ENCODE results near the gene SYNPR.
"Not testable (repeated sequence)": the region's sequence is repeated elsewhere in the genome, so short reads cannot be mapped to it uniquely, and the experiment has no call there.

SYNPR gene

DNA sequence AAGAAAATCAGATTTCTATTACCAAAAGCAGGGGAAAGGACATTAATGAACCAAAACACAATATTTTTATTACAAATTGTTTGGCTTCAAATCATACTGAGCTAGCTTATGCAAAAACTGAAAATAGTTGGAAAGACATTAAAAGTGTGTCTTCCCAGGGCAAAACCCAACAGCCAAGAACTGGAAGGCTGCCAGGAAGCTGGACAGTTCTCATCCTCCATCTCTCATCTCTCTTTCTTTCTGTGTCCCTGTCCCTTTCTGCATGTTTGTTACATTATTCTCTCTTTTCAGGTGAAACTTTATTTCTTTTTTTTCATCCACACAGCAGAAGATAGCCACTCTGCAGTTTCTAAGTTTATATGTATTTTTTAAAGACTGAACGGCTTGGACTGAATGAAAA is 333.3 kb downstream of the SYNPR start:
- DNase-seq: no peak

- no peak for DNase-seq
Measured at GRCh38 chr3:63613561-63613960, 335.5 kb downstream of the SYNPR start.

DNA sequence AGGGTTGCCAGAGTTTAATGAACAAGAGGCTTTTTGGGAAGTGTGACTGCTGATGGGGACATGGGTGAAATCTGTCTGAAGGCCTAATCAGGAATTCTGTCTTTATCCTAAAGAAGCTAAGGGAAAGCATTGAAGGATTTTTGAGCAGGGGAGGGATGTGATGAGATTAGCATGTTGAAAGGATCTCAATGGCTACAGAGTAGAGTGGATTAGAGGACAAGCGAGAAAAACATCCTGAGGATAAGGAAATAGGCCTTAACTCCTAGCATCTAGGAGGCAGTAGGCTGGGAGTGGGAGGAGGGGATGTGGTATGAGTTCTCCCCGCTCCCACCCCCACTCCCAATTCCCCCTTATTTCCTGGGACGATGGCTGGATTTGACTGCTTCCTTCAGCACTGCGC is 339.3 kb downstream of the SYNPR start:
- no peak for DNase-seq

DNA sequence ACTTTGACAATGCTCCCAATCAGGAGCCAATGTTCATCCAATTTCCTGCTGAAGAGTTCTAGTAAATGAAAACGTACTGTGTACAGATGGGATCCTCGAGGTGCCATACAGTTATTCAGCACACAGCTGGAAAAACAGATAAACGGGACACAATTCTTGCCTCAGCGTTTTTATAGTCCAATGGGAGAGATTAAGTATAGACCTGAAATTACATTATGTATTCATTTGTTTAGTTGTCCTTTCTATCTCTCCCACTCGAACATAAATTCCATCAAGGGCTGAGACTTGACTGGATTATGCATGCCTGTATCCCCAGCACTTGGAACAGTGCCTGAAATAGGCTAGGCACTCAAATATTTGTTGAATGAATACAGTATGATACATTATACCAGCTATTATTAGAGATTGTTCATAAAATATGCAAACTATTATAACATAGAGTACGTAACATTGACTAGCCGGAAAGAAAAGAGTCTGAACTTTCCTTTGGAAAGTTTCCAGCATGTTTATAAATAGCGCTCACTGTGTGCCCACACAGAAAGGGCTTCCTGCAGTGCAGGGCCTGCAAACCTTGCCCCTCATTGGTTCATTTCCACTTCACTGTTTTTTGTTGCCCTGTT is 346.9 kb downstream of the SYNPR start:
- no peak for DNase-seq

DNA sequence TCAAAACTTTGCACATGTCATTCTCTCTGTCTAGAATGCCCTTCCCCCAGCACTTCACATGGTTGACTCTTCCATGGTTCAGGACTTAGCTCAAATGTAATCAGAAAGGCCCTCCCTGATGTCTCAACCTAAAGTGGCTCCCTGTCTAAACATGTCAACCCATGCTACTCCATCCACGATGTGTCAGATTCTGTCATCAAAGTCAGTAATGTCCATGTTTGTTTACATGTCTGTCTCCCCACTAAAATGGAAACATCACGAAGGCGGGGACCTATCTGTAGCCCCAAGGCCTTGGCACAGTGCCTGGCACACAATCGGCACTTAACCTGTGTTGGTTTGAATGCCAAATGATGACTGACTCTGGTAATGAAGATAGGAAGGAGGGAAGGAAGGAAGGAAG is 353.6 kb downstream of the SYNPR start:
- DNase-seq: no peak

- DNase-seq: no peak
Measured at GRCh38 chr3:63635186-63635585, 357.1 kb downstream of the SYNPR start.

- no peak for DNase-seq
Measured at GRCh38 chr3:63639806-63640205, 361.7 kb downstream of the SYNPR start.

DNA sequence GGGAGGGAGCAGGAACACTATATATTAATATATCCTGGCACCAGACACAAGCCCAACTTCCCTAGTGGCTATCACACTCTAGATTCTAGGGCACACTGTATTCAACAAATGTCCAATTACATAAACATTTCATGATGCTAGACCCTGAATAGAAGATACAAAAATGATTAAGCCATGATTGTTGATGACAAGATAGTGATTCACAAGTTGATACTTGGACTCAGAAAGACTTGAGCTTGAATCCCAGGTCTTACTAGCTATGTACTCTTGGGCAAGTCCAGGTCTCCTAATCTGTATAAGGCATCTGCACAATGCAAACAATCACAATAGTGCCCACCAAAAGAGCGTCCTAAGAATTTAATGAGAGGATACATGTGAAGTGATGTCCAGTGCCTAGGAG is 364.4 kb downstream of the SYNPR start:
- DNase-seq: no peak

DNA sequence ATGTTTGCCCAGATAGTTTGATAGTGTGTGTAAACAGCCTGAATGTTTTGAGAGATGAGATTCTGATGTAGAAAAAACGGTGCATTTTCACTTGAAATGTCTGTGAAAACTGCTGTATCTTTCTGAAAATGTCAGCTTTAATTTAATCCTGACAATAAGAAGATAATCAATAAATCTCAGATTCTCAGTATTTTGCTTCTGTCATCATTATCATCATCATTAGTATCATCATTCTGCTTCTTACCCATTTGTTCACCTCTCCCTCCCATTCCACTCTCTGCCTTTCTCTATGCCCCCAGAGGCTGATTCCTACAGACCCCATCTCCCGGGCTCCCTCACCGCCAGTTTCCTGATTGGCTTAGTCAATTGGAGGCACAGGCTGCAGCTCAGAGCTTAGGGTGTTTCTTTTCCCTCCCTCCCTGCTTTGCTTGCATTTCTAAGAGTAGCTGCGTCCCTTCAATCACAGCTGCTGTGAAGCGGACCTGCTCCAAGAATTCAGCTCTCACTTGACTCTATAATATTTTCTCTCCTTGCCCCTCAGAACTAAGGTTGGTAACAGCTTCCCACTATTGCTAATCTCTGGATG is 366.2 kb downstream of the SYNPR start:
- DNase-seq: no peak

- DNase-seq: not testable (repeated sequence)
Measured at GRCh38 chr3:63644928-63645781, 367.0 kb downstream of the SYNPR start.

DNA sequence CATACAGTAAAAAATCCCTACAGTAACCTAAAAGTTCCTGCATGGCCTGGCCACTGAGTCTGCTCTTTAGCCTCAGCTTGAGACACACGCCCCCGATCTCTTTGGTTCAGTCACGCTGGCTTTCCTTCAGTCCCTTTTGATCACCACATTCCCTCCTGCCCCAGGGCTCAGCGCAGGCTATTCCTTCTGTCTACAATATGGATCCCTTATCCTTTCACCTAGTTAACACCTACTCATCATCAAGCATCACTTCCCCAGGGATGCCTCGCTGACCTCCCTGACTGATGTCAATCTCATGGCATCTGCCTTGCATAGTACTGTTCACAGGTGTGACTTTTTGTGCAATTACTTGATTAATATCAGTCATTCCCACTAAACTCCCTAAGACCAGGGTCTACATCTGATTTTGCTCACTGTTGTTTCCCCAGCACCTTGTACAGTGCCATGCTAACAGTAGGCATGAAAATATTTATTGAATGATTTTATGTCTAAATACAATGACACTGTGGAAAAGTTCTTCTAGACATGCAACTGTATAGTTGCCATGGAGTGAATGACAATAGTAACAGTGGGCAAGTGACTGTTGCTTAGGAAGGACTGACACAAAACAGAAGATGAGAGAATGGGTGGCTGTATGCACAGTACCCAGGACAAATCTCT is 374.1 kb downstream of the SYNPR start, which contains the start of gene SNTN:
Gene SNTN, plus strand, starts transcription at position 610 of the 660 bp plus-strand sequence. Its CDS starts 13 bp downstream, at position 623.
- DNase-seq: no peak

DNA sequence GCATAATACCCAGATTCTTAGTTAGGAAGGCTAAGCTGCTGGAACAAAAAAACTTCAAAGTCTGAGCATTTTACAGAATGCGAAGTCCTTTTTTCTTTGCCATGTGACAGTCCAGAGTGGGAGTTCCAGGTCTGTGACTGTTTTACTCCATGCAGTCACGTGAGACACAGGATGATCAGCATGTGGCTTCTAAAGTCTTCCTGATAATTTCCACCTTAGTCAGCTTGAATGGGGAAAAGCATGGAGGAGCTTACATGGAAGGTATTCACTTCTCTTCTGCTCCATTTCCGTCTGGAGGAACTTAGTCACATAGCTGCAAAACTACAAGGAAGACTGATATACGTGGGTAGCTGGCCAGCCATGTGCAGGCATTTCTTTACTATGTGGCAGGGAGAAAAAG is 376.1 kb downstream of the SYNPR start:
- DNase-seq: no peak

DNA sequence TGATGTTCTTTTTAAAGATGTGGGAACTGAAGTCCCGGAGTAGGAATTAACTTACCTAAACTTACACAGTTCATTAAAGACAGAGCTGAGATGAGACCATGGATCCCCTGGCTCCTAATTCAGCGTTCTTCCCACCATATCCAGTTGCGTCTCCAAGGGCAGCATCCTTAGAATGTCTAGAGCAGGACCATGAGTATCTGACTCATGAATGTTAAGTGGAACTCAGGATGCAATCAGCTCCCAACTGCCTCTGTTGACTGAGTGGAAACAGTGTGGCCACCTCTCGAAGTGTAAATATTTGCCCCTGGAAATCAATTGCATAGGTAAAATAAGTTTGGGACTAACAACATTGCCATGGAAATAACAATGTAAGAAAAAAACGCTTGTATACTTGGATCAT is 376.8 kb downstream of the SYNPR start:
- no peak for DNase-seq

- no peak for DNase-seq
Measured at GRCh38 chr3:63655519-63655918, 377.4 kb downstream of the SYNPR start.

GRCh38 chr3:63656786-63657185 is 378.7 kb downstream of the SYNPR start:
- DNase-seq: no peak

GRCh38 chr3:63661242-63661641 is 383.1 kb downstream of the SYNPR start:
- DNase-seq: no peak

- DNase-seq: no peak
Measured at GRCh38 chr3:63662011-63662410, 383.9 kb downstream of the SYNPR start.

GRCh38 chr3:63662500-63662899 is 384.4 kb downstream of the SYNPR start:
- DNase-seq: no peak

All from nucleus accumbens (tissue), 56 donors.